ENCODE data around the gene SLC6A1.

The SLC6A1 gene

GRCh38 chr3:10951295-10951926 is 41.1 kb upstream of the SLC6A1 start:
- TF ChIP-seq CTCF (IDR thresholded peaks at IDR 0.05) = no peak

- no peak for TF ChIP-seq CTCF (IDR thresholded peaks at IDR 0.05)
These were observed 40.0 kb upstream of the SLC6A1 start for GRCh38 chr3:10952525-10952924.

- TF ChIP-seq CTCF (IDR thresholded peaks at IDR 0.05) = no peak
These were observed 37.8 kb upstream of the SLC6A1 start for GRCh38 chr3:10954740-10955139.

GRCh38 chr3:10955711-10956453 is 36.7 kb upstream of the SLC6A1 start:
- TF ChIP-seq CTCF (IDR thresholded peaks at IDR 0.05) = no peak

- TF ChIP-seq CTCF (IDR thresholded peaks at IDR 0.05) = no peak
These were observed 36.0 kb upstream of the SLC6A1 start for GRCh38 chr3:10956531-10956930.

GRCh38 chr3:10956986-10957385 is 35.6 kb upstream of the SLC6A1 start:
- no peak for TF ChIP-seq CTCF (IDR thresholded peaks at IDR 0.05)

- no peak for TF ChIP-seq CTCF (IDR thresholded peaks at IDR 0.05)
These were observed 34.4 kb upstream of the SLC6A1 start for GRCh38 chr3:10957976-10958749.

Data from LNCAP (cell line).